NAMALWA (cell line): ENCODE measurements around the gene RAD51B.

Experiments
- DNase-seq: peaks from one replicate; pipeline ENCODE4 v3.0.0-alpha.2; 2015; ENCODE audit warnings: low spot score

The RAD51B gene

GRCh38 chr14:68336165-68336564 lies 516.6 kb downstream of the RAD51B start:
- DNase-seq, result no peak

GRCh38 chr14:68337279-68337678 lies 517.7 kb downstream of the RAD51B start:
- no peak for DNase-seq

GRCh38 chr14:68340262-68340661 lies 520.7 kb downstream of the RAD51B start:
- DNase-seq, result no peak

GRCh38 chr14:68341411-68342212 lies 522.0 kb downstream of the RAD51B start:
- DNase-seq, result no peak

- DNase-seq, result no peak
These were observed 522.7 kb downstream of the RAD51B start for GRCh38 chr14:68342216-68342763.

GRCh38 chr14:68343534-68344118 lies 524.0 kb downstream of the RAD51B start:
- DNase-seq, result no peak

GRCh38 chr14:68345738-68346137 lies 526.2 kb downstream of the RAD51B start:
- no peak for DNase-seq

GRCh38 chr14:68346556-68347343 lies 527.2 kb downstream of the RAD51B start:
- no peak for DNase-seq

GRCh38 chr14:68349900-68350629 lies 530.5 kb downstream of the RAD51B start:
- DNase-seq, result no peak

GRCh38 chr14:68355415-68355814 lies 535.8 kb downstream of the RAD51B start:
- no peak for DNase-seq

GRCh38 chr14:68357777-68358176 lies 538.2 kb downstream of the RAD51B start:
- DNase-seq, result no peak

GRCh38 chr14:68358500-68358899 lies 538.9 kb downstream of the RAD51B start:
- no peak for DNase-seq

GRCh38 chr14:68359022-68359836 lies 539.6 kb downstream of the RAD51B start:
- no peak for DNase-seq

- DNase-seq, result no peak
These were observed 540.4 kb downstream of the RAD51B start for GRCh38 chr14:68359837-68360552.

- DNase-seq, result no peak
These were observed 541.7 kb downstream of the RAD51B start for GRCh38 chr14:68361231-68361630.

- DNase-seq, result no peak
These were observed 543.3 kb downstream of the RAD51B start for GRCh38 chr14:68362846-68363245.

- no peak for DNase-seq
These were observed 543.9 kb downstream of the RAD51B start for GRCh38 chr14:68363466-68363842.

- DNase-seq, result no peak
These were observed 544.5 kb downstream of the RAD51B start for GRCh38 chr14:68363843-68364767.

GRCh38 chr14:68364792-68365192 lies 545.2 kb downstream of the RAD51B start:
- DNase-seq, result no peak
